Kidney (tissue), 14 donors: ENCODE measurements around the gene PPM1D. TPM values are rescaled to one million over a fixed set of nuclear protein-coding genes. Genes with fewer than 3 reads are reported as not detected.
"Not testable (repeated sequence)": the region's sequence is repeated elsewhere in the genome, so short reads cannot be mapped to it uniquely, and the experiment has no call there.

Experiments
- DNase-seq, 5 donors: peaks; one replicate each; pipeline ENCODE4 v3.0.0-alpha.2; 2013 to 2020
- FAIRE-seq: peaks from 2 replicates; lab custom pipeline; 2012; peaks lifted over from hg19 to GRCh38; lab: Jason Lieb, UNC
- H3K27ac ChIP-seq, 2 donors: one replicate each; pipeline ENCODE4 v1.7.0; 2013; ENCODE audit warnings: low read depth in 2 of 2, low read length in 2 of 2, inconsistent platforms in 1 of 2
- H3K27me3 ChIP-seq: one replicate; pipeline ENCODE4 v1.7.1; 2013; ENCODE audit warnings: low read length, inconsistent platforms; ENCODE audit not compliant: control insufficient read depth, insufficient read depth
- H3K36me3 ChIP-seq, 3 donors: one replicate each; pipeline versions ENCODE4 v1.7.0 to v1.7.1; 2013; ENCODE audit warnings: low read length in 3 of 3, control low read depth in 1 of 3, inconsistent platforms in 1 of 3; ENCODE audit not compliant: insufficient read depth in 3 of 3, control insufficient read depth in 2 of 3
- H3K4me1 ChIP-seq, 3 donors: one replicate each; pipeline versions ENCODE4 v1.7.0 to v1.7.1; 2013; ENCODE audit warnings: low read length in 3 of 3, inconsistent platforms in 1 of 3, low read depth in 1 of 3; ENCODE audit not compliant: control insufficient read depth in 2 of 3, insufficient read depth in 2 of 3
- H3K4me3 ChIP-seq, 3 donors: one replicate each; pipeline versions ENCODE4 v1.7.0 to v1.8.1; 2013; ENCODE audit warnings: low read length in 3 of 3, control low read depth in 1 of 3, inconsistent platforms in 1 of 3
- H3K9ac ChIP-seq, 3 donors: one replicate each; pipeline versions ENCODE4 v1.7.0 to v1.7.1; 2013; ENCODE audit warnings: low read length in 3 of 3, control low read depth in 1 of 3, inconsistent platforms in 1 of 3
- H3K9me3 ChIP-seq, 3 donors: one replicate each; pipeline versions ENCODE4 v1.7.0 to v1.7.1; 2013; ENCODE audit warnings: low read length in 3 of 3, control low read depth in 1 of 3, inconsistent platforms in 1 of 3; ENCODE audit not compliant: control insufficient read depth in 2 of 3, insufficient read depth in 1 of 3
- intact Hi-C: fragments of 100-400 bp; cut with DNase I; formaldehyde crosslinking; loops from one replicate; pipeline ENCODE4 v1.11.1; 2022
- polyA plus RNA-seq: library from polyadenylated mRNA; stranded (reverse); fragments of 350-450 nt; fragmentation: Illumina TruSeq; extraction: RNeasy Lipid Tissue Mini Kit (QIAGEN cat#74804); gene quantifications from one replicate; pipeline ENCODE4 v1.2.3, GENCODE V29; 2014; ENCODE audit warnings: low read depth, low replicate concordance; ENCODE audit not compliant: insufficient read depth
- total RNA-seq: library from RNA; stranded (reverse); fragmentation: NEBNext Ultra II Directional; extraction: Animal tissue kit (Norgen Biotek cat#: 25700); gene quantifications from one replicate; pipeline ENCODE4 v1.2.1, GENCODE V29; 2021
- TF ChIP-seq, protein P1 (sequence below): IDR thresholded peaks from 3 replicates; pipeline ENCODE4 v1.5.1; 2012; ENCODE audit warnings: mild to moderate bottlenecking, moderate library complexity, borderline replicate concordance; ENCODE audit not compliant: insufficient read depth; ENCODE audit errors: extremely low read depth
- donor health status: control.
- donor health status: control.
- donor health status: control.
- donor health status: control.
- donor health status: control.
- donor health status: DM: yes; HTN: yes; CAD: no.
- donor health status: Normal renal cell carcinoma (clear cell type).

PPM1D gene
- total and polyA plus RNA-seq, 2 donors from 2014 or later: 4.5 to 16.6 TPM

DNA sequence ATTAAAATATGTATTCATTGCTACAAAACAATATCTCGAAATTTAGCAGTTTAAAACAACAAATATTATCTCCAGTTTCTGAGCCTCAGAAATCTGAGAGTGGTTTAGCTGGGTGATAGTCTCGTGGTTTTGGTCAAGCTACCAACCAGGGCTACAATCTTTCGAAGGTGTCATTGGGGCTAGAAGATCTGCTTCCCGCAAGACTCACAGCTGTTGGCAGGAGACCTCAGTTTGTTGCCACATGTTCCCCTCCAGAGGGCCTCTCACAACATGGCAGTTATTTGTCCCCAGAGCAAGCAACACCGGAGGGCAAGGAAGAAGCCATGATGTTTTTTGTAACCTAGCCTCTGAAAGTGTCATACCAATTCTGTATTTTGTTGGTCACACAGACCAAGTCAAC lies 65.6 kb downstream of the PPM1D start:
- DNase-seq: no peak
- no peak for FAIRE-seq
- TF ChIP-seq, protein P1, sequence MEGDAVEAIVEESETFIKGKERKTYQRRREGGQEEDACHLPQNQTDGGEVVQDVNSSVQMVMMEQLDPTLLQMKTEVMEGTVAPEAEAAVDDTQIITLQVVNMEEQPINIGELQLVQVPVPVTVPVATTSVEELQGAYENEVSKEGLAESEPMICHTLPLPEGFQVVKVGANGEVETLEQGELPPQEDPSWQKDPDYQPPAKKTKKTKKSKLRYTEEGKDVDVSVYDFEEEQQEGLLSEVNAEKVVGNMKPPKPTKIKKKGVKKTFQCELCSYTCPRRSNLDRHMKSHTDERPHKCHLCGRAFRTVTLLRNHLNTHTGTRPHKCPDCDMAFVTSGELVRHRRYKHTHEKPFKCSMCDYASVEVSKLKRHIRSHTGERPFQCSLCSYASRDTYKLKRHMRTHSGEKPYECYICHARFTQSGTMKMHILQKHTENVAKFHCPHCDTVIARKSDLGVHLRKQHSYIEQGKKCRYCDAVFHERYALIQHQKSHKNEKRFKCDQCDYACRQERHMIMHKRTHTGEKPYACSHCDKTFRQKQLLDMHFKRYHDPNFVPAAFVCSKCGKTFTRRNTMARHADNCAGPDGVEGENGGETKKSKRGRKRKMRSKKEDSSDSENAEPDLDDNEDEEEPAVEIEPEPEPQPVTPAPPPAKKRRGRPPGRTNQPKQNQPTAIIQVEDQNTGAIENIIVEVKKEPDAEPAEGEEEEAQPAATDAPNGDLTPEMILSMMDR: no peak
- Histone ChIP-seq H3K36me3 (peaks cover 0 to 18% (median 0%) of the 10 kb centered on the region in 3 donors), H3K4me1 (no peaks in the 10 kb centered on the region), H3K27ac (no peak overlapping the region), H3K4me3 (no peak overlapping the region), H3K27me3 (no peaks in the 10 kb centered on the region), H3K9ac (no peak overlapping the region), H3K9me3 (no peaks in the 10 kb centered on the region)
- intact Hi-C loops: no loop called here

DNA sequence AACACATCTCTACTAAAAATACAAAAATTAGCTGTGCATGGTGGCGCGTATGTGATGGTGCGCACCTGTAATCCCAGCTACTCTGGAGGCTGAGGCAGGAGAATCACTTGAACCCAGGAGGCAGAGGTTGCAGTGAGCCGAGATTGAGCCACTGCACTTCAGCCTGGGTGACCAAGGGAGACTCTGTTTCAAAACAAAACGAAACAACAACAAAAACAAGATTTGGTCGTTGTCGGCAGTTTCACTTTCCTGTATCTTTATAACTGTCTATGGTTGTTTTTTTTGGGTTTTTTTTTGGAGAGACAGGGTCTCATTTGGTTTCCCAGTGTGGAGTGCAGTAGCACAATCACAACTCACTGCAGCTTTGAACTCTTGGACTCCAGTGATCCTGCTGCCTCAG lies 68.7 kb downstream of the PPM1D start:
- H3K27ac ChIP-seq, H3K9me3 ChIP-seq, DNase-seq, H3K36me3 ChIP-seq, H3K4me3 ChIP-seq, FAIRE-seq, H3K9ac ChIP-seq, intact Hi-C loops, H3K4me1 ChIP-seq, H3K27me3 ChIP-seq: not testable (repeated sequence)

DNA sequence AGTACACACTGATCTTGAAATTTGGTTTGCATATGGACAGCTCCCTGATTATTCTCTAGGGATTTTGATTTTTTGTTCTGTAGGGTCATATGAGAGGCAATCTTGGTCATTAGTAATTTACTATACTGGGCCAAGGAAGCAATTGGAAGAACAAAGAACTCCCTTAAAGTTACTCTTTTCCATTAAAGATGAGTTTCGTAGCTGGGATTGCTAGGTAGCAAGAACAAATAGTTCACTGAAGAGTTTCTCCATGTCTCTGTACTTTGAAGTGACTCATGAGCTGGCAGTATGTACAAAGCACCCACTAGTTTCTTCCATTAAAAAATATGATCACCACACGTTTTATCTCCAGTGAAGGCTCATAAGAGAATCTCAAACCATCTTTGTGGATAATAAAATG lies 71.5 kb downstream of the PPM1D start:
- H3K27me3 ChIP-seq: no peaks in the 10 kb centered on the region
- no peaks in the 10 kb centered on the region for H3K36me3 ChIP-seq
- no peaks in the 10 kb centered on the region for H3K9me3 ChIP-seq
- FAIRE-seq: no peak
- no peak overlapping the region for H3K9ac ChIP-seq
- intact Hi-C loops: no loop called here
- DNase-seq: no peak
- no peak overlapping the region for H3K4me3 ChIP-seq
- H3K4me1 ChIP-seq: no peaks in the 10 kb centered on the region
- H3K27ac ChIP-seq: no peak overlapping the region
- TF ChIP-seq, protein P1: no peak

DNA sequence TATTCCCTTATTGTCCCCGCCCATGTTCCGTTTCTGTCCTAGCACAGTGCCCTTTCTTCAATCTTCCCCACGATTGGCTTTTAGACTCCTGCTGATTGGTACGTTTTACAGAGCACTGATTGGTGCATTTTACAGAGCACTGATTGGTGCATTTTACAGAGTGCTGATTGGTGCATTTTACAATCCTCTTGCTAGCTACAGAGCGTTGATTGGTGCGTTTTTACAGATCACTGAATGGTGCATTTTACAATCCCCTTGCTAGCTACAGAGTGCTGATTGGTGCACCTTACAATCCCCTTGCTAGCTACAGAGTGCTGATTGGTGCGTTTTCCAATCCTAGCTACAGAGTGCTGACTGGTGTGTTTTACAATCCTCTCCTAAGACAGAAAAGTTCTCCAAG lies 74.6 kb downstream of the PPM1D start:
- H3K27ac ChIP-seq, H3K4me1 ChIP-seq, H3K4me3 ChIP-seq, H3K9ac ChIP-seq, H3K27me3 ChIP-seq, DNase-seq, intact Hi-C loops, FAIRE-seq, H3K9me3 ChIP-seq, H3K36me3 ChIP-seq: not testable (repeated sequence)

- Histone ChIP-seq H3K9me3 (no peaks in the 10 kb centered on the region), H3K4me1 (no peaks in the 10 kb centered on the region), H3K27me3 (no peaks in the 10 kb centered on the region), H3K9ac (no peak overlapping the region), H3K4me3 (no peak overlapping the region), H3K27ac (no peak overlapping the region), H3K36me3 (no peaks in the 10 kb centered on the region)
- DNase-seq (no peak), FAIRE-seq (no peak)
- TF ChIP-seq, protein P1: no peak
- intact Hi-C loops: no loop called here
Measured at GRCh38 chr17:60675997-60676396, 76.0 kb downstream of the PPM1D start.
